ENCODE measurements around the gene BTNL2.
A peak's percentile ranks its signal among the peaks of the same experiment; 100 is the strongest.

BTNL2 gene

DNA sequence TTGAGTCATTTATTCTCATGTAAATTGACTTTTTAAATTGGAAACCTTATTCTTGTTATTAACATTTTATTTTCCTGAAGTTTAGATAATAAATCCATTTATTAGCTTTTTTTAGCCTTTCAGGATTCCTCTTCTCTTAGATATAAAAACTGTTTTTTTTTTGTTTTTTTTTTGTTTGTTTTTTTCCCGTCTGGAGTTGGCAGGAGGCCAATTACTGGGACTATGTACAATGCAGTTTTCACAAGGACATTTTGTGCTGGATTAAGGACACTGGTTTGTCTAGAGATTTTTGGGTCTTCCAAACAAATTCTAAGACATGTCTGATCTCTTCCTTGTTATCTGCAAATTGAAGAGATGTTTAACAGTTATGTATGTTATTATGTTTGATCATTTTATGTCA, 1.3 kb downstream of the BTNL2 start:
- Histone ChIP-seq H3K27me3 (replicated peaks; ENCODE audit: insufficient read depth, low read length) (no peaks in the 10 kb centered on the region), H3K36me3 (replicated peaks; ENCODE audit: insufficient read depth, low read length) (no peaks in the 10 kb centered on the region), H3K4me2 (ENCODE audit: low read depth, low read length) (no peak overlapping the region), H3F3A (ENCODE audit: insufficient read depth, low read length) (no peaks in the 10 kb centered on the region), H3K4me3 (ENCODE audit: low read length) (no peak overlapping the region), H4K20me1 (ENCODE audit: insufficient read depth, low read length) (no peaks in the 10 kb centered on the region), H3K4me1 (ENCODE audit: low read length) (no peaks in the 10 kb centered on the region), H3K27ac (ENCODE audit: low read length) (no peak overlapping the region), H3K79me2 (ENCODE audit: low read length) (no peaks in the 10 kb centered on the region), H3K9me2 (replicated peaks; ENCODE audit: insufficient read depth, low read length) (no peaks in the 10 kb centered on the region), H3K9ac (ENCODE audit: low read length) (no peak overlapping the region), H3K9me3 (replicated peaks; ENCODE audit: insufficient read depth, low read length) (no peaks in the 10 kb centered on the region), H2AFZ (ENCODE audit: low read length) (no peak overlapping the region)
- DNase-seq: no peak
- no peak for TF ChIP-seq EZH2phosphoT487 (IDR thresholded peaks at IDR 0.05; ENCODE audit: low read length)
- TF ChIP-seq CTCF (IDR thresholded peaks at IDR 0.05; ENCODE audit: low read length): no peak
- no peak for TF ChIP-seq EZH2 (optimal IDR thresholded peaks at IDR 0.05; ENCODE audit: low read depth, low read length)

DNA sequence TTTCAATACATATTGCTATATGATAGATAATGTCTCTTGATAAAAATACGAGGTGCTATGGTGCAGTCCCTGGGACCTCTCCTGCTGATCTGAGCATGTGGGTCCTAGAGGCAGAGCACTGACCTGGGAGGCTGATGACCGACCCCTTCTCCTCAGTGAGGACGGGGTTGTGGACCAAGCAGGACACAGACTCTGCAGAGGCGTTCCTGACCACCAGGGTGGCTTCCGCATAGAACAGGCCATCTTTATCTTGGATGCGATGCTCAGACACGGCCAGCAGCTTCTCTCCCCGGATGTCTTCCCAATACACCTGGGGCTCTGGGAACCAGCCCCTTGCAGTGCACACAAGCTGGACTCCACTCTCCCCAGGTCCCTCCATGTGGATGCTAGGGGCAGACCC, 4.2 kb downstream of the BTNL2 start:
- no peak overlapping the region for H3K9ac ChIP-seq (ENCODE audit: low read length)
- H3K4me2 ChIP-seq (ENCODE audit: low read depth, low read length): no peak overlapping the region
- H3K9me3 ChIP-seq (replicated peaks; ENCODE audit: insufficient read depth, low read length): no peaks in the 10 kb centered on the region
- H3K36me3 ChIP-seq (replicated peaks; ENCODE audit: insufficient read depth, low read length): no peaks in the 10 kb centered on the region
- H4K20me1 ChIP-seq (ENCODE audit: insufficient read depth, low read length): no peaks in the 10 kb centered on the region
- H3K4me1 ChIP-seq (ENCODE audit: low read length): 0 out of 2 replicates have a peak, but pooled peaks cover under 1% of the 10 kb centered on the region
- no peak overlapping the region for H2AFZ ChIP-seq (ENCODE audit: low read length)
- no peak overlapping the region for H3K4me3 ChIP-seq (ENCODE audit: low read length)
- no peaks in the 10 kb centered on the region for H3F3A ChIP-seq (ENCODE audit: insufficient read depth, low read length)
- TF ChIP-seq EZH2phosphoT487 (IDR thresholded peaks at IDR 0.05; ENCODE audit: low read length): no peak
- no peak for DNase-seq
- no peaks in the 10 kb centered on the region for H3K9me2 ChIP-seq (replicated peaks; ENCODE audit: insufficient read depth, low read length)
- no peaks in the 10 kb centered on the region for H3K27me3 ChIP-seq (replicated peaks; ENCODE audit: insufficient read depth, low read length)
- H3K27ac ChIP-seq (ENCODE audit: low read length): no peak overlapping the region
- H3K79me2 ChIP-seq (ENCODE audit: low read length): no peaks in the 10 kb centered on the region

- H3K9me2 ChIP-seq (replicated peaks; ENCODE audit: insufficient read depth, low read length): no peaks in the 10 kb centered on the region
- no peaks in the 10 kb centered on the region for H4K20me1 ChIP-seq (ENCODE audit: insufficient read depth, low read length)
- no peak overlapping the region for H3K27ac ChIP-seq (ENCODE audit: low read length)
- TF ChIP-seq EZH2phosphoT487 (IDR thresholded peaks at IDR 0.05; ENCODE audit: low read length): no peak
- no peak for TF ChIP-seq CTCF (IDR thresholded peaks at IDR 0.05; ENCODE audit: low read length)
- TF ChIP-seq EZH2 (optimal IDR thresholded peaks at IDR 0.05; ENCODE audit: low read depth, low read length): no peak
- no peaks in the 10 kb centered on the region for H3K9me3 ChIP-seq (replicated peaks; ENCODE audit: insufficient read depth, low read length)
- H3F3A ChIP-seq (ENCODE audit: insufficient read depth, low read length): peaks cover 10% of the 10 kb centered on the region
- no peaks in the 10 kb centered on the region for H3K36me3 ChIP-seq (replicated peaks; ENCODE audit: insufficient read depth, low read length)
- no peak overlapping the region for H3K9ac ChIP-seq (ENCODE audit: low read length)
- H3K4me3 ChIP-seq (ENCODE audit: low read length): no peak overlapping the region
- DNase-seq: no peak
- H3K4me2 ChIP-seq (ENCODE audit: low read depth, low read length): no peak overlapping the region
- H3K27me3 ChIP-seq (replicated peaks; ENCODE audit: insufficient read depth, low read length): no peaks in the 10 kb centered on the region
- no peak overlapping the region for H2AFZ ChIP-seq (ENCODE audit: low read length)
- peaks cover 9% of the 10 kb centered on the region for H3K4me1 ChIP-seq (ENCODE audit: low read length)
- H3K79me2 ChIP-seq (ENCODE audit: low read length): no peaks in the 10 kb centered on the region
These were observed 5.6 kb downstream of the BTNL2 start for GRCh38 chr6:32401284-32401963.

GRCh38 chr6:32397252-32397920, 9.6 kb downstream of the BTNL2 start:
- peak overlapping the region; percentile 3; the same call in 1 of the 2 replicates for H2AFZ ChIP-seq (ENCODE audit: low read length)
- TF ChIP-seq CTCF (IDR thresholded peaks at IDR 0.05; ENCODE audit: low read length): no peak
- TF ChIP-seq EZH2 (optimal IDR thresholded peaks at IDR 0.05; ENCODE audit: low read depth, low read length): no peak

More at GRCh38 chr6:32397252-32397920, 9.6 kb downstream of the BTNL2 start:
- DNase-seq: peak; percentile 49
- Histone ChIP-seq H3K9me2 (replicated peaks; ENCODE audit: insufficient read depth, low read length) (no peaks in the 10 kb centered on the region), H3F3A (ENCODE audit: insufficient read depth, low read length) (peaks cover 10% of the 10 kb centered on the region), H3K4me3 (ENCODE audit: low read length) (peak overlapping the region; percentile 26; the same call in 1 of the 2 replicates), H3K27me3 (replicated peaks; ENCODE audit: insufficient read depth, low read length) (no peaks in the 10 kb centered on the region), H3K4me2 (ENCODE audit: low read depth, low read length) (peak overlapping the region; percentile 72; the same call in 1 of the 2 replicates), H3K36me3 (replicated peaks; ENCODE audit: insufficient read depth, low read length) (no peaks in the 10 kb centered on the region), H3K27ac (ENCODE audit: low read length) (peak overlapping the region; percentile 24; the same call in 1 of the 2 replicates), H4K20me1 (ENCODE audit: insufficient read depth, low read length) (no peaks in the 10 kb centered on the region), H3K9ac (ENCODE audit: low read length) (no peak overlapping the region), H3K4me1 (ENCODE audit: low read length) (peaks cover 9% of the 10 kb centered on the region), H3K79me2 (ENCODE audit: low read length) (no peaks in the 10 kb centered on the region), H3K9me3 (replicated peaks; ENCODE audit: insufficient read depth, low read length) (no peaks in the 10 kb centered on the region)
